ENCODE measurements around the gene DBNDD2.

Gene DBNDD2

DNA sequence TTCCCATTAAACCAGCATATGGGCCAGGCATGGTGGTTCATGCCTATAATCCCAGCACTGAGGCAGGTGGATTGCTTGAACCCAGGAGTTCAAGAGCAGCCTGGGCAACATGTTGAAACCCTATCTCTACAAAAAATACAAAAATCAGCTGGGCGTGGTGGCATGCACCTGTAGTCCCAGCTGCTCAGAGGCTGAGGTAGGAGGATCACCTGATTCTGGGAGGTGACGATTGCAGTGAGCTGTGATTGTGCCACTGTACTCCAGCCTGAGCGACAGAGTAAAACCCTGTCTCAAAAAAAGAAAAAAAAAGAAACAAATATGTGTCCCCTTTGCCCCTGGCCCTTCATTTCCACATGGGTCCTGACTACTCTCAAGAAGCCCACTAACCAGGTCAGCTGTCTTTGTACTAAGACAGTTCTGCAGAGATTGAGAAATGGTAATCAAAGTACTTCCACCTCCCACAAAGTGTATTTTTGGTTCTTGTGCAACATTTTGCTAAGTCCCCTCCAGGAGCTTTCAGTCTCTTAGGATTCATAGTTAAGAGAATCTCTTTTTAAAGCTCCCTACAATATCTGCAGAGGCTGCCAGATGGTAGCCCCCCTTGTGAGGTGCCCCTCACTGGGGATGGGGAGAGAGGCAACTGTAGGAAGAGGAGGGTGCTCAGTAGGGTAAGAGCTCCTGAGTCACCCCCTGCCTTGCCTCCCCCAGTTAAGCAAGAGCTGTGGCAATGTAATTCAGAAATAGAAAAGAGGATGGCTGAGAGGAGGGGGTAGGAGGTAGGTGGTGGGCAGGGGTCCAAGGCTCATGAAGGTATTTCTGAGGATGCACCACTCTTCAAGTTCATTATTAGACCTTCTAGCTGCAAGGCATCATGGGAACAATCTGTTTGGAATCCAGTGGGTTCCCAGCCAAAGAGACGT, 44.9 kb downstream of the DBNDD2 start:
- no peak for DNase-seq

DNA sequence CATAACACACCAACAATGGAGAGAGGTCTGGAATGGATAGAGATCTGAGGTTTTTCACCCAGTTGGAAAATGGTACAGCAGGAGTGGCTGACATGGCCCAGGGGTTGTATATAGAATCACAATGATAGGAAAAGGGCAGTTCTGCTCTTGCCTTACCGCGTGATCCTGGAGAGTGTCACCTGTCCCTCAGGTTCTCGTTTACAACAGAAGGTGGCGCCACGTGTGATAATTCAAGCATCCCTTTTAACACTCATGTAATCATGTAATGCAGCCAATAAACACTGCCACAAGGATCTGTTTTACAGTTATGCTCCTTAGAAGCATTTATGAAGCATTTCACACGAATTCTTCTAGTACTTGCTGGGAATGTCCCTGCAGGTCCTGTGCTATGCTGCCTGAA, 48.5 kb downstream of the DBNDD2 start:
- DNase-seq = no peak

DNA sequence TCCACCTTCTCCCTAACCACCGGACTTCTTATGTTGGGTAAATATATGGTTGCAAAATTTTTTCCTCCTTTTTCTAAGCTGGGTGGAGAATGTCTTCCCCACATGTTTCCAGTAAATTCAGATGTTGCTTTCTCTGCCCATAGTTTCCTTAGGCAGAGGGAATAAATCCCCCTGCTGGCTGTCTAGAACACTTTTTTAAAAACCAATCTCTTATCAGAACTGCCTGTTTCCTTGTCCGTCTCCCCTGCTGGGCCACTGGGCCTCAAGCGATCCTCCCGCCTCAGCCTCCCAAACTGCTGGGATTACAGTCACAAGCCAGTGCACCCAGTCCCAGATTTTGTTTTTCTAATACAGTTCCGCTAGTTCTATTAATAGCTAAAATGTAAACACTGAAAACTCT, 51.5 kb downstream of the DBNDD2 start:
- DNase-seq = no peak

All from C1 segment of cervical spinal cord (tissue), 14 donors.